ENCODE data around the gene PSMG3.
"Not testable (repeated sequence)": the region's sequence is repeated elsewhere in the genome, so short reads cannot be mapped to it uniquely, and the experiment has no call there.

Gene PSMG3

DNA sequence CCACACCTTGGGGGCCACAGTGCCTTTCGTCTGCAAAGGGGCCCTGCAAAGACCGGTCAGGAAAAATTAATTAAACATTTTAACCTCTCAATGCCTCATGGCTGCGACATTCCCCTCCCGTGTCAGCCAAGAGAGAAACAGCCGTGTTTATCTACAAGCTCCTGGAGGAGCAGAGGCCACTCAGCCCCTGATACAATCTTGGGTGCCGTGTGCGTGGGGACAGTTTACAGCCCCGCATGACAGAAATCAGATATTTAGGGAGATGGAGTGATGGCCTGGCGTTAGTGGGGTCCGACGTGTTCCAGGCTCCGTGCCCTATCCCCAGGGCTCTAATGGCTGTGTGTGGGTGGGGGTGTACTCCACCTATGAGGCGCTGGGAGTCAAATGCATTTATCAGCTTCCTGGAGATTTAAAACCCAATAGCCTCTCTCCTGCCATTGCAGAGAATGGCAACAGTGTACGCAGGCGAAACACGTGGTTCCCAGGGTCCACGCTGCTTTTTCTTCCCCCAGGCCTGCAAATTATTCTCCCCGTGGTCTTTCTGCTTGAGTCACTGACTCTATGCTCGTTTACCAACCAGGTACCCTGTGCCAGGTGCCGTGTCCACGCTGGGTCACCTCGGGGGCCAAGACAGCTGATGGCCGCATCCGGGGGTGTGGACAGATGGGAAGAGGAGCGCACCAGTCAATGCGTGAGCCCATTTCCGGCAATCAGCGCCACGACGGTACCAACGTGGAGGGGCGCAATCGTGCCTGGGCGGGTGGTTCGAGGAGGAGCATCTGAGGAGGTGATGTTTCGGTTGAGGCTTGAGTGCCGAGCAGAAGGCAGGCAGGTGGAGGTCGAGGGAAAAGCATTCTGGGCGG lies 26.6 kb upstream of the PSMG3 start:
- no peak for DNase-seq

- DNase-seq: no peak
Measured at GRCh38 chr7:1595636-1596035, 25.8 kb upstream of the PSMG3 start.

- no peak for DNase-seq
Measured at GRCh38 chr7:1595027-1595426, 25.2 kb upstream of the PSMG3 start.

DNA sequence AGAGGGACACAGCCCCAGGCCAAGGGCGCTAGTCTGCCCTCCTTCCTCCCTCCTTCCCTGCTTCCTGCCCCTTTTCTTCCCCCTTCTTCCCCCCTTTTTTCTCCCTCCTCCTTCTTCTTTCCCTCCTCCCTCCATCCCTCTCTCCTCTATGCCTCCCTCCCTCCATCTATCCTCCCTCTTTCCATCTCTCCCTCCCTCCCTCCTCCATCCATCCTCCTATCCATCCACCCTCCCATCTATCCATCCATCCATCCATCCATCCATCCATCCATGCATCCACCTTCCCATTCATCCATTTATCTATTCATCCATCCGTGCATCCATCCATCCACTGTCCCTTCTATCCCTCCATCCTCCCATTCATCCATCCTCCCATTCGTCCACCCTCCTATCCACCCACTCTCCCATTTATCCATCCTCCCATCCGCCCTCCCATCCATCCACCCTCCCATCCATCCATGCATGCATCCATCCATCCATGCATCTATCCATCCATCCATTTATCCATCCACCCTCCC lies 24.1 kb upstream of the PSMG3 start:
- no peak for DNase-seq

GRCh38 chr7:1593091-1593866 lies 23.4 kb upstream of the PSMG3 start:
- no peak for DNase-seq

DNA sequence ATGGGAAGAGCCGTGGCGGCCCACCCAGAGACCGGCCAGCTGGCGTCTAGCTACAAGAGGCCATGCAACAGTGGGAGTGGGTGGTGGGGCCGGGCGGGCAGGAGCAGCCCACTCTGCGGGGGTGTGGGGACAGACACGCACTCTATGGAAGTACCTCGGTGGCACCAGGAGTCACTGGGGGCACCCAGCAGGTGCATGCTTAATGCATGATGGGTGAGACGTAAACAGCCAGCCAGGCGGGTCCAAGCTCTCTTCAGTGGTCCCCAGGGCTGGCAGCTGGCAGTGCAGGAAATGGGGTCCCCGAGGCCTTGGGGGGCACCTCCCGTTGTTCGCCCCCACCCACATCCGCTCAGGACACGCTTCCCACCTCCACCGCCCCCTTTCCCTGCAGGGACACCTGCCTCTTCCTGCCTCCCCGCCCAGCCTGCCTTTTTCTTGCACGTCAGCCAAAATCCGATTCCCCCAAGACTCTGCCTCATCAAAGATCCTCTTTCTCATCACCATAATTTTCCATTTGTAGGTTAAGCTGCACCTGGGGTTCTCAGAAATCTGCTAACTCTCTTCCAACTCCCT lies 22.6 kb upstream of the PSMG3 start:
- DNase-seq: no peak

GRCh38 chr7:1591876-1592275 lies 22.0 kb upstream of the PSMG3 start:
- DNase-seq: no peak

GRCh38 chr7:1591396-1591795 lies 21.6 kb upstream of the PSMG3 start:
- no peak for DNase-seq

GRCh38 chr7:1590887-1591286 lies 21.1 kb upstream of the PSMG3 start:
- no peak for DNase-seq

DNA sequence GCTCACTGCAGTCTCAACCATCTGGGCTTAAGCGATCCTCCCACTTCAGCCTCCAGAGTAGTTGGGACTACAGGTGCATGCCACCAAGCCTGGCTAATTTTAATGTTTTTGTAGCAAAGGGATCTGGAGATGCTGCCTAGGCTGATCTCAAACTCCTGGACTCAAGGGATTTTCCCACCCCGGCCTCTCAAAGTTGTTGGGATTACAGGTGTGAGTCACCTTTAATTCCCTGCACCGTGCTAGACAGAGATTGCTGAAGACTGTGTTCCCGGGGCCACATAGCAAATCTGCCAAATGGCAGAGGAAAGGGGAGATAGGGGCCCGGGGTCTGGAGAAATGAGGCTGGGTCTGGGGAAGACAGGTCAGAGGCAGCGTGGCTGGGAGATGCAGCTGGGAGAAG lies 20.6 kb upstream of the PSMG3 start:
- DNase-seq: no peak

- DNase-seq: no peak
Measured at GRCh38 chr7:1588978-1589377, 19.1 kb upstream of the PSMG3 start.

- DNase-seq: no peak
Measured at GRCh38 chr7:1587738-1588137, 17.9 kb upstream of the PSMG3 start.

DNA sequence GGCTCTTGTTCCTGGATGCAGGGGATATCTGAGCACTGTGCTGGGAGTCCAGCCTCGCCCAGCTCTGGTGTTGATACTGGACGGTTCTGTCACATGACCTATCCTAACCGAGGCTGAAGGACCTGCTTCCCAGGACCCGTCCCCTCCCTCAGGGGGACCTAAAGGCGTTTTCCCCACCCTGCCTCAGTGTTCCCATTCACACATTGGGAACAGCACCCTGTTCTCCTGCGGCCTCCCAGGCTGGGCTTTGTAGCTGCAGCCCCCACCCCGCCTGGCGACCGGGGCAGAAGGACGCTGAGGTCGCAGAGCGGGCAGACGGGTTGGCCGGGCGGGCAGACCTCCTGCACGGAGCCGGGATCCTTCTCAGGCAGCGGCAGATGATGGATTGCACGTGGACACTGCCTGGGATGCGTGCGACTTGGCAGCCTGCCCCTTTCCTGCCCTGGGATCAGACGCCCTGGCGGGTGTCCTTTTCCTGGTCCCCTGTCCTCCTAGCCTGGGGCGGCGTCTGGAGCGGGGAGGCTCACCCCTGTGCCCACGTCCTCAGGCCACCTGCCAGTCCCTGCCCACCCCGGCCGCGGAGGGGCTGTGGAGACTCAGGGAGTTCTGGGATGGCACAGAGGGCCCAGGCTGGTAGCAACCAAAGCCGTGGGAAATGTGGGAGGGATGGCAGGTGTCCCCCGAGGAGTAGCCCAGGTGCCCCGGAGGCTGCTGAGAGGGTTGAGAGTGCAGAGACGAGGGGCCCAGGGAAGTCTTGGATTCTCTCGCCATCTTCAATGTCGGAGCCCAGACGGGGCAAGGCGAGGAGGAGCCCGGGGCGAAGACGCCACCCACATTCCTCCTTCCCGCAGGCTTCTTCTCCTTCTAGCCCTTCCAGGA lies 17.2 kb upstream of the PSMG3 start:
- DNase-seq: no peak

GRCh38 chr7:1586126-1586826 lies 16.4 kb upstream of the PSMG3 start:
- DNase-seq: no peak

DNA sequence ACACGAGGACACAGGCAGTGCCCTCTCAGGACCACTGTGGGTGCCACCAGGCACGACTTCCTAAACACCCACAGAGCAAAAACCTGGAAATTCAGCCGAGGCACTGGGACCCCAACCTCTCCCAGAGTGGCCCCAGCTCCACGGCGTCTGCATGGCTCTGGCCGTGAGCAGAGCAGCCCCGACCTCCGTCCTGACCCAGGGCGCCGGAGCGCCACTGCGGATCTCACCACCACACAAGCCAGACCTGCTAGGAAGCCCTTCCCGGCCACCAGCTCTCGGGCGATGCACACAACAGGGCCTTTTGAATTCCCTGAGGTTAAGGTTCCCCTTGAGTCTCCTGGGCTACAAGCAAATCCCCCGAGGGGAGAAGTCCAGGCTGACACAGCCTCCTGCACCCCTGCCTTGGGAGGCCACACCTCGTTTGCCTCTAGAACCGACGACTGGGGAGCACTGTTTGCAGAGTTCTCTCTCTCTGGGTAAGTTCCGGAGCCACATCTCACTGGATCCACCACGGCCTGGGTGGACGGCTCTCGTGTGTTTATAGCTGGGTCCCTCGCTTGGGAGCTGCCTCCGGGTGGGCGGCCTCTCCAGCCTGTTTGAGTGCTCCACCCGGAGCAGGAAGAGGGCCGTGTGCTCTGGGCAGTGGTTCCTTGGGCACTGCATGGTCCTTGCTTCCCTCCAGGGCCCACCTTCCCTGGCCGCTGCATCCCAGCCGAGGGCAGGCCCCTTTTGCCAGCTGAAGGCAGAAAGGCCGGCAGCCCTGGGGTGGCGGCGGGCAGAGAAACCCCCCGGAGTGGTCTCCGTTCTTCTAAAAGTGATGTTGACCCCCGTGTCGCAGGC lies 15.5 kb upstream of the PSMG3 start:
- no peak for DNase-seq

DNA sequence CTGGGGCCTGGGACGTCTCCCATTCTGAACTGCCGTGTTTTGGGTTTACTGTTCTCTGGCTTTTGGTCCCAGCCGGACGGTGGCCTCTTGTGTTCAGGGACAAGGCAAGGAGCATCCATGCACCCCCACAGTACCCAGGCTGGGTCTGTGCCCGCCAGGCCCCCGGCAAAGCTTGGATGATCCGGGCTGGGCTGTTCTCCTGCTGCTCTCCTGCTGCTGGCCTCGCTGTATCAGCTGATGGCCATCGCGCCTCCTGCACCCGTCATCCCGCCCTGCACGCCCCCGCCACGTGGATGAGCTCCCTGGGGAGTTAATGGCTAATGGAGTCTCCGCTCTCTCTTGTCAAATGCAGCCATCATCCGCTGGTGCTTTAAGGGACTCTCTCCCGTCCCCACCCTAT lies 14.9 kb upstream of the PSMG3 start:
- DNase-seq: no peak

GRCh38 chr7:1583241-1583930 lies 13.6 kb upstream of the PSMG3 start:
- DNase-seq: not testable (repeated sequence)

DNA sequence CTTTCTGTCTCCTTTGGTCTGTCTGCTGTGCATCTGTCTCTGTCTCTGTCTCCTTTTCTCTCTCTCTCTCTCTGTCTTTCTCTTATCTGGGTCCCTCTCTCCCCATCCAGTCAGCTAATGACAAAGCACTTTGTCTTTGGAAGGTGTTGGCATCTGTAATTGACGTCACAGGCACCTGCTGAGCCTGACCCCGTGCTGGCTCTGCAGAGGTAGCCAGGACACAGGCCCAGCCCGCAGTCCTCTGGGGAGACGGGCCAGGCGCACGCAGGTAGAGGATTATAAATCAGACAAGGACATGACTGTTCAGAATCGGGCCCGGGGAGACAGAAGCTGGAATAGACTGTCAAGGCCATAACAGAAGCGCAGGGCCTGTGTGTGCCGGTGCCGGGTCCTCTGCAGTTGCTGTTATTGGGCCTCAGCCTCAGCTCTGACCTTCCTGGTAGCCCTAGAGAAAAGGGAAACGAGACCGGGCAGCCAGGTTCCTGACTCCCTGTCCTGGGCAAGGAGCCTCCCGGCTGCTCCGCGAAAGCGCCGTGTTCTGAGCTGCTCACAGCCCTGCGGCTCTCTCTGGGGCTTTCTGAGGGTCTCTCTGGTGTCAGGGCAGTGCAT lies 10.7 kb upstream of the PSMG3 start:
- no peak for DNase-seq

GRCh38 chr7:1579481-1580421 lies 9.9 kb upstream of the PSMG3 start:
- DNase-seq: no peak

Data from NCI-H1436 treated with DMSO at 0.1 percent for 48 hours (cell line).